Adrenal gland (tissue), 12 donors: ENCODE measurements around the gene TGFBR3. TPM values are rescaled to one million over a fixed set of nuclear protein-coding genes. Genes with fewer than 3 reads are reported as not detected.

Experiments used
- DNase-seq, 7 donors: peaks; one replicate each; pipeline ENCODE4 v3.0.0-alpha.2; 2019 to 2020
- H3K27ac ChIP-seq, 5 donors: fragments of 200-600 bp; sonication (generic) in 4 of 5; 1 replicate in 3 of 5; 2 replicates in 2 of 5; pipeline versions ENCODE4 v1.5.1 to v1.8.0; 2016 to 2020; ENCODE audit warnings: mild to moderate bottlenecking in 1 of 5
- H3K27me3 ChIP-seq: fragments of 200-600 bp; 2 replicates; pipeline ENCODE4 v1.8.0; 2021
- H3K36me3 ChIP-seq, 2 donors: fragments of 200-600 bp; replicated peaks in 1 of 2; 1 replicate in 1 of 2; 2 replicates in 1 of 2; pipeline versions ENCODE4 v1.5.1 to v1.8.0; 2018 to 2022
- H3K4me1 ChIP-seq, 2 donors: fragments of 200-600 bp; replicated peaks in 1 of 2; 1 replicate in 1 of 2; 2 replicates in 1 of 2; pipeline versions ENCODE4 v1.5.1 to v1.8.0; 2018 to 2021
- H3K4me3 ChIP-seq, 4 donors: fragments of 200-600 bp; sonication (generic) in 3 of 4; one replicate each; pipeline ENCODE4 v1.5.1; 2016 to 2018
- H3K9me3 ChIP-seq, 3 donors: fragments of 200-600 bp; sonication (generic) in 1 of 3; replicated peaks in 1 of 3; 1 replicate in 2 of 3; 2 replicates in 1 of 3; pipeline versions ENCODE4 v1.5.1 to v1.8.0; 2016 to 2021
- POLR2A ChIP-seq, 2 donors: fragments of 450-650 bp; IDR thresholded peaks; one replicate each; pipeline ENCODE4 v1.6.1; 2017; ENCODE audit warnings: antibody characterized with exemption in 2 of 2, mild to moderate bottlenecking in 2 of 2, moderate library complexity in 1 of 2
- WGBS, 4 donors: extraction: QIAGEN DNeasy Blood & Tissue Kit in 2 of 4; methylation state at CpG; one replicate each; pipeline versions ENCODE4 v1.1.5 to v1.1.7; 2013 to 2017; 5-methylcytosine and 5-hydroxymethylcytosine counted together
- intact Hi-C, 2 donors: fragments of 100-400 bp; cut with DNase I; formaldehyde crosslinking; loops; one replicate each; pipeline versions ENCODE4 v1.14.1 to v1.15.0; 2022 to 2023
- polyA plus RNA-seq, 3 donors: library from polyadenylated mRNA; stranded (reverse); fragments of 200-250 nt in 2 of 3; fragments of 350-450 nt in 1 of 3; fragmentation: Illumina TruSeq in 1 of 3; extraction: RNeasy Lipid Tissue Mini Kit (QIAGEN cat#74804) in 1 of 3; gene quantifications; one replicate each; pipeline ENCODE4 v1.2.3, GENCODE V29; 2013 to 2014
- total RNA-seq, 9 donors: library from RNA; depleted of rRNA in 4 of 9; stranded (reverse); fragments of >200 nt in 4 of 9; fragments of 120-200 nt in 1 of 9; fragmentation: NEBNext Ultra II Directional in 1 of 9; extraction: Animal tissue kit (Norgen Biotek cat#: 25700) in 1 of 9; gene quantifications; one replicate each; pipeline versions ENCODE4 v1.1.0 to v1.2.4, GENCODE V29; 2013 to 2023
- TF ChIP-seq, protein P1 (sequence below), 6 experiments: fragments of 450-650 bp in 4 of 6; fragments of 200-600 bp in 2 of 6; sonication (generic) in 1 of 6; IDR thresholded peaks; 1 replicate in 5 of 6; 2 replicates in 1 of 6; pipeline versions ENCODE4 v1.5.1 to v1.8.0; 2016 to 2021; ENCODE audit warnings: antibody characterized with exemption in 6 of 6, mild to moderate bottlenecking in 2 of 6, moderate library complexity in 1 of 6
- donor health status: healthy with polysubstance abuse.
- donor health status: Bipolar disorder and iron deficiency.
- donor health status: DM: yes; HTN: yes; CAD: no.
- donor health status: DM: no; HTN: no; CAD: no.
- donor health status: DM: no; HTN: no; CAD: no.
- donor health status: DM: yes; HTN: yes; CAD: no.

TGFBR3 gene
- total and polyA plus RNA-seq, 12 donors: 13.9 to 340 (median 148) TPM

DNA sequence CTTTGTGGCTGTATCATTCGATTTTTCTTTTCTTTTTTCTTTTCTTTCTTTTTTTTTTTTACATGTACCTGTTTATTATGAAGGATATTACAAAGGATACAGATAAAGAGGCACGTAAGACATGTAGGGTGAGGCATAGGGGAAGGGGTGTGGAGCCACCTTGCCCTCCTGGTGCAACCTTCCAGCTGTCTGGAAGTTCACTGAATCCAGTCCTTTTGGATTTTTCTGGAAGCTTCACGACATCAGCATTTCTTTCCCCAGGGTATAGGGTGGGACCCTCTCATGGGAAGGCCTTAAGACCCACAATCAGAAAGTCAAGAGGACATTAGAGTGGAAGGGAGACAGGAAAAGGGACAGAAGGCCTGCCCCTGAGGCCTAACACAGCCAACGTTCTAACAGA lies 30.1 kb upstream of the TGFBR3 start:
- Histone ChIP-seq H3K36me3 (no peaks in the 10 kb centered on the region), H3K4me1 (no peaks in the 10 kb centered on the region), H3K9me3 (no peaks in the 10 kb centered on the region), H3K27me3 (no peaks in the 10 kb centered on the region), H3K27ac (no peak overlapping the region), H3K4me3 (no peak overlapping the region)
- intact Hi-C loops: no loop called here
- no peak for DNase-seq
- WGBS, 4 donors: 81 to 85% (median 81%) methylated on average over 4 of the region's 4 CpGs
- no peak for TF ChIP-seq POLR2A (IDR thresholded peaks at IDR 0.05)
- TF ChIP-seq, protein P1, sequence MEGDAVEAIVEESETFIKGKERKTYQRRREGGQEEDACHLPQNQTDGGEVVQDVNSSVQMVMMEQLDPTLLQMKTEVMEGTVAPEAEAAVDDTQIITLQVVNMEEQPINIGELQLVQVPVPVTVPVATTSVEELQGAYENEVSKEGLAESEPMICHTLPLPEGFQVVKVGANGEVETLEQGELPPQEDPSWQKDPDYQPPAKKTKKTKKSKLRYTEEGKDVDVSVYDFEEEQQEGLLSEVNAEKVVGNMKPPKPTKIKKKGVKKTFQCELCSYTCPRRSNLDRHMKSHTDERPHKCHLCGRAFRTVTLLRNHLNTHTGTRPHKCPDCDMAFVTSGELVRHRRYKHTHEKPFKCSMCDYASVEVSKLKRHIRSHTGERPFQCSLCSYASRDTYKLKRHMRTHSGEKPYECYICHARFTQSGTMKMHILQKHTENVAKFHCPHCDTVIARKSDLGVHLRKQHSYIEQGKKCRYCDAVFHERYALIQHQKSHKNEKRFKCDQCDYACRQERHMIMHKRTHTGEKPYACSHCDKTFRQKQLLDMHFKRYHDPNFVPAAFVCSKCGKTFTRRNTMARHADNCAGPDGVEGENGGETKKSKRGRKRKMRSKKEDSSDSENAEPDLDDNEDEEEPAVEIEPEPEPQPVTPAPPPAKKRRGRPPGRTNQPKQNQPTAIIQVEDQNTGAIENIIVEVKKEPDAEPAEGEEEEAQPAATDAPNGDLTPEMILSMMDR (IDR thresholded peaks at IDR 0.05): no peak

DNA sequence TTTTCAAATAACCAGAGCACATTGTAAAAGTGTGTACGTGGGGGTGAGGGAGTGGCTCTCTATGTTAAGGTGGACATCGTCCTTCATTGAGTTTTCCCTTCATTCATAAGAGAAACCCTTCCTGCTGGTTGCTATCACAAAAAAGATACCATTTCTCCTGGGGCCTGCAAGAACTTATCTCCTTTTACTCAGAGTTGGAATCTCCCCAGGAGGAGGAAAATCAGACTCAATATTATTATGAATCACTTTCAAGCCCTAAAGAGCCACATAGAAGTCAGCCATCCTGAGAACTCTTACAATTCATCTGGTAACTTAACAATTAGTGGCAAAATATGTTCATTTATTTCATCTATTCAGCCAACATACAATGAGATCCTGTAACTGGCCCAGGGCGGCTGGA lies 27.1 kb upstream of the TGFBR3 start:
- Histone ChIP-seq H3K4me1 (no peaks in the 10 kb centered on the region), H3K36me3 (no peaks in the 10 kb centered on the region), H3K4me3 (no peak overlapping the region), H3K9me3 (no peaks in the 10 kb centered on the region), H3K27me3 (no peaks in the 10 kb centered on the region), H3K27ac (no peak overlapping the region)
- DNase-seq: no peak
- intact Hi-C loops: no loop called here
- no peak for TF ChIP-seq POLR2A (IDR thresholded peaks at IDR 0.05)
- TF ChIP-seq, protein P1 (IDR thresholded peaks at IDR 0.05): no peak
- WGBS, 4 donors: 70 to 82% (median 79%) methylated on average over 3 of the region's 3 CpGs

DNA sequence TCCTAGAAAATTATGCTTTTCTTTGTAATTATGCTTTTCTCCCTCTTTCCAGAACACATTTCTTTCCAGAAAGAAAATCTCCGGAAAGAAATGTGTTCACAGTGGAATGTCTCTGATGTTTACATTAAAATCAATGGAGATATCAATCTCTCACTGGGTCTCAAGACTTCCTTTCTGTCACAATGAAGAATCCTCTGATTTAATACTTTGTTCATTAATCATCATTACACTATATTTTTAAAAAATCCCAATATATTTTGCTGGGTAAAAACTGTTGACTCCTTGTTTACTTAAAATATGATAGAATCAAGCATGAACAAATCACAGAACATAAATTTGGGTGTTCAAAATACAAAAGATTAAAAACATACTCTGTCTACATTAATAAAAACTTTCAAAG lies 26.3 kb upstream of the TGFBR3 start:
- intact Hi-C loops: no loop called here
- Histone ChIP-seq H3K27me3 (no peaks in the 10 kb centered on the region), H3K36me3 (no peaks in the 10 kb centered on the region), H3K4me1 (no peaks in the 10 kb centered on the region), H3K27ac (no peak overlapping the region), H3K4me3 (no peak overlapping the region), H3K9me3 (no peaks in the 10 kb centered on the region)
- no peak for DNase-seq
- TF ChIP-seq, protein P1 (IDR thresholded peaks at IDR 0.05): no peak
- no peak for TF ChIP-seq POLR2A (IDR thresholded peaks at IDR 0.05)
- WGBS, 4 donors: 84 to 94% (median 87%) methylated on average over 1 of the region's 1 CpG

DNA sequence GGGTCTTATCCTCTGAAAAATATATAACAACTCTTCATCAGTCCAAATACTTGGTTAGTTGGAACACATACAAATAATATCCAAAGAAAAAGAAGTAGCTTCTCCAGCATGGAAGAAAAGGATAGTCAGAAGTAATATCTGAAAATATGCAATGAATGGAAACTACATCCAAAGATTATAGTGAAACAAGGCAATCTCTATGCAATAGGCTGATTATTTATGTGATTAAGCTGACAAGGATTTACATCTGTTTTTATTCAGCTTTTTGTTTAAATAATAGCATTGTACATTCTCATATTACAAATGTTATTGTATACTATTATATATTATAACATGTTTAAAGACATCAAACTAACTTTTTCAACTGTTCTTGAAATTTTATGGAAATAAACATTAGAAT lies 15.3 kb upstream of the TGFBR3 start:
- no peak overlapping the region for H3K27ac ChIP-seq
- H3K4me1 ChIP-seq: no peaks in the 10 kb centered on the region
- no peaks in the 10 kb centered on the region for H3K27me3 ChIP-seq
- H3K4me3 ChIP-seq: no peak overlapping the region
- no peaks in the 10 kb centered on the region for H3K9me3 ChIP-seq
- intact Hi-C loops: no loop called here
- TF ChIP-seq, protein P1 (IDR thresholded peaks at IDR 0.05): no peak
- TF ChIP-seq POLR2A (IDR thresholded peaks at IDR 0.05): no peak
- no peak for DNase-seq
- no peaks in the 10 kb centered on the region for H3K36me3 ChIP-seq
